IMR-90 (cell line): ENCODE measurements around the gene MRPL3. TPM values are rescaled to one million over a fixed set of nuclear protein-coding genes. Genes with fewer than 3 reads are reported as not detected.

Experiments used
- ATAC-seq: fragments of 200-7000 bp; cut with Tn5 transposase; 2 replicates; pipeline ENCODE4 v1.9.1; 2020; ENCODE audit warnings: low read depth, mild to moderate bottlenecking, moderate library complexity
- BruUV-seq: library from RNA; stranded (reverse); fragments of 400-500 nt; replicated peaks from 2 replicates; lab custom pipeline; 2021; lab: Mats Ljungman, UMichigan
- CTCF ChIA-PET: fragments of 300-600 bp; formaldehyde crosslinking; extraction: SDS; loops from one replicate; lab custom pipeline; 2021; ENCODE audit warnings: antibody characterized with exemption; lab: Yijun Ruan, JAX
- POLR2A ChIA-PET: fragments of 300-600 bp; sonication (Branson Sonifier 250); formaldehyde crosslinking; loops from one replicate; lab custom pipeline; 2022; ENCODE audit warnings: antibody characterized with exemption; ENCODE audit not compliant: unreplicated experiment; lab: Charles Lee
- DNase-seq: peaks from one replicate; pipeline ENCODE4 v3.0.0; 2013
- H2AFZ ChIP-seq: replicated peaks from 2 replicates; pipeline ENCODE3; 2013; ENCODE audit warnings: low read length, mild to moderate bottlenecking; ENCODE audit not compliant: poor library complexity
- H2AK5ac ChIP-seq: 2 replicates; pipeline ENCODE4 v1.6.1; 2013; ENCODE audit warnings: low read depth, low read length, inconsistent platforms
- H2AK9ac ChIP-seq: replicated peaks from 2 replicates; pipeline ENCODE3; 2013; ENCODE audit warnings: mild to moderate bottlenecking, low read depth, low read length, moderate library complexity; ENCODE audit not compliant: poor library complexity
- H2BK120ac ChIP-seq: 2 replicates; pipeline ENCODE4 v1.6.1; 2013; ENCODE audit warnings: low read depth, low read length, inconsistent platforms
- H2BK15ac ChIP-seq: 3 replicates; pipeline ENCODE4 v1.6.1; 2013; ENCODE audit warnings: low read depth, low read length, inconsistent platforms
- H2BK20ac ChIP-seq: 2 replicates; pipeline ENCODE4 v1.6.1; 2013; ENCODE audit warnings: low read depth, mild to moderate bottlenecking, inconsistent platforms, low read length, moderate library complexity
- H2BK5ac ChIP-seq: 2 replicates; pipeline ENCODE4 v1.6.1; 2013; ENCODE audit warnings: mild to moderate bottlenecking, low read depth, low read length, inconsistent platforms; ENCODE audit not compliant: poor library complexity, severe bottlenecking
- H3K14ac ChIP-seq: replicated peaks from 2 replicates; pipeline ENCODE4 v1.6.1; 2013; ENCODE audit warnings: low read depth, low read length, inconsistent platforms
- H3K18ac ChIP-seq: 2 replicates; pipeline ENCODE4 v1.6.1; 2013; ENCODE audit warnings: low read depth, low read length, control low read depth
- H3K23ac ChIP-seq: 2 replicates; pipeline ENCODE4 v1.6.1; 2013; ENCODE audit warnings: low read depth, low read length, inconsistent platforms
- H3K27ac ChIP-seq: 2 replicates; pipeline ENCODE4 v1.5.1; 2013; ENCODE audit warnings: mild to moderate bottlenecking, control low read depth, low read length; ENCODE audit not compliant: insufficient read depth
- H3K27me3 ChIP-seq: 2 replicates; pipeline ENCODE4 v1.6.1; 2013; ENCODE audit warnings: low read length; ENCODE audit not compliant: control insufficient read depth, insufficient read depth
- H3K36me3 ChIP-seq: 2 replicates; pipeline ENCODE4 v1.6.1; 2013; ENCODE audit warnings: low read length, mixed read lengths; ENCODE audit not compliant: control insufficient read depth, insufficient read depth
- H3K4ac ChIP-seq: 2 replicates; pipeline ENCODE4 v1.6.1; 2013; ENCODE audit warnings: low read depth, low read length, inconsistent platforms
- H3K4me1 ChIP-seq: 2 replicates; pipeline ENCODE4 v1.6.1; 2013; ENCODE audit warnings: low read length, mixed read lengths; ENCODE audit not compliant: control insufficient read depth, insufficient read depth
- H3K4me2 ChIP-seq: 2 replicates; pipeline ENCODE4 v1.6.1; 2013; ENCODE audit warnings: low read depth, mild to moderate bottlenecking, control low read depth, low read length, moderate library complexity
- H3K4me3 ChIP-seq: 2 replicates; pipeline ENCODE4 v1.5.1; 2013; ENCODE audit warnings: low read depth, mild to moderate bottlenecking, control low read depth, low read length, moderate library complexity; ENCODE audit not compliant: insufficient read depth
- H3K56ac ChIP-seq: 2 replicates; pipeline ENCODE4 v1.6.1; 2013; ENCODE audit warnings: low read length, inconsistent platforms; ENCODE audit not compliant: insufficient read depth; ENCODE audit errors: extremely low read depth
- H3K79me1 ChIP-seq, 2 experiments: 2 replicates each; pipeline ENCODE4 v1.6.1; 2013; ENCODE audit warnings: low read length in 2 of 2, inconsistent platforms in 1 of 2, low read depth in 1 of 2
- H3K9ac ChIP-seq: 2 replicates; pipeline ENCODE4 v1.6.1; 2013; ENCODE audit warnings: low read depth, low read length, control low read depth
- H3K9me1 ChIP-seq: 2 replicates; pipeline ENCODE4 v1.6.1; 2013; ENCODE audit warnings: low read length, inconsistent platforms; ENCODE audit not compliant: insufficient read depth
- H3K9me3 ChIP-seq: 2 replicates; pipeline ENCODE4 v1.6.1; 2013; ENCODE audit warnings: low read length; ENCODE audit not compliant: control insufficient read depth, insufficient read depth
- H4K20me1 ChIP-seq: 2 replicates; pipeline ENCODE4 v1.6.1; 2013; ENCODE audit warnings: low read length, inconsistent platforms; ENCODE audit not compliant: insufficient read depth
- H4K5ac ChIP-seq: 2 replicates; pipeline ENCODE4 v1.6.1; 2013; ENCODE audit warnings: mild to moderate bottlenecking, low read depth, low read length, control low read depth
- H4K8ac ChIP-seq, 2 experiments: 2 replicates each; pipeline ENCODE4 v1.6.1; 2013; ENCODE audit warnings: low read depth in 2 of 2, low read length in 2 of 2, control low read depth in 1 of 2, inconsistent platforms in 1 of 2
- H4K91ac ChIP-seq: 2 replicates; pipeline ENCODE4 v1.6.1; 2013; ENCODE audit warnings: low read depth, low read length, inconsistent platforms; ENCODE audit not compliant: insufficient read depth
- BHLHE40 ChIP-seq: fragments of 150-350 bp; IDR thresholded peaks from 2 replicates; pipeline ENCODE4 v1.6.1; 2016; ENCODE audit warnings: mild to moderate bottlenecking, low read depth, low read length
- CHD1 ChIP-seq: IDR thresholded peaks from 2 replicates; pipeline ENCODE4 v1.6.1; 2012; ENCODE audit warnings: low read depth, low read length, improper control_type of control experiment
- FOS ChIP-seq: fragments of 150-350 bp; IDR thresholded peaks from 2 replicates; pipeline ENCODE4 v1.6.1; 2016; ENCODE audit warnings: low read depth, low read length
- MXI1 ChIP-seq: IDR thresholded peaks from 2 replicates; pipeline ENCODE4 v1.6.1; 2012; ENCODE audit warnings: low read depth, mild to moderate bottlenecking, low read length, moderate library complexity, borderline replicate concordance
- NFE2L2 ChIP-seq: fragments of 150-350 bp; IDR thresholded peaks from 2 replicates; pipeline ENCODE4 v1.6.1; 2016; ENCODE audit warnings: low read depth, mild to moderate bottlenecking, low read length
- POLR2A ChIP-seq: IDR thresholded peaks from 2 replicates; pipeline ENCODE4 v1.6.1; 2012; ENCODE audit warnings: mild to moderate bottlenecking, low read depth, low read length
- WGBS, 2 experiments: methylation state at CpG; one replicate each; pipeline versions ENCODE4 v1.1.5 to v1.1.7; 2013; ENCODE audit warnings: missing lambda C conversion rate in 2 of 2; ENCODE audit not compliant: insufficient read length in 1 of 2; ENCODE audit errors: extremely low coverage in 2 of 2; 5-methylcytosine and 5-hydroxymethylcytosine counted together
- dilution Hi-C: fragments of 300-500 bp; cut with HindIII; formaldehyde crosslinking; loops from one replicate; pipeline ENCODE4 v1.14.3; 2018; ENCODE audit warnings: low sequenced_read_pairs; ENCODE audit not compliant: unreplicated experiment
- in situ Hi-C: fragments of 300-500 bp; cut with MboI; formaldehyde crosslinking; loops from 3 replicates; pipeline ENCODE4 v1.14.3; 2019; ENCODE audit warnings: low sequenced_read_pairs, inconsistent platforms, mixed read lengths
- intact Hi-C: fragments of 100-400 bp; cut with micrococcal nuclease; formaldehyde crosslinking; loops from 2 replicates; pipeline ENCODE4 v1.10.0; 2022
- polyA plus RNA-seq, 3 experiments: library from polyadenylated mRNA; depleted of rRNA; stranded (reverse); fragments of >200 nt; gene quantifications; 2 replicates each; pipeline ENCODE4 v1.2.3, GENCODE V29; 2012; ENCODE audit warnings: low replicate concordance in 1 of 3
- total RNA-seq: library from RNA; depleted of rRNA; stranded (reverse); fragments of >200 nt; gene quantifications from 2 replicates; pipeline ENCODE4 v1.2.3, GENCODE V29; 2012

The MRPL3 gene
- total and polyA plus RNA-seq, 2 of the 4 experiments (the other 2 are of a cell fraction): 107 to 206 TPM

DNA sequence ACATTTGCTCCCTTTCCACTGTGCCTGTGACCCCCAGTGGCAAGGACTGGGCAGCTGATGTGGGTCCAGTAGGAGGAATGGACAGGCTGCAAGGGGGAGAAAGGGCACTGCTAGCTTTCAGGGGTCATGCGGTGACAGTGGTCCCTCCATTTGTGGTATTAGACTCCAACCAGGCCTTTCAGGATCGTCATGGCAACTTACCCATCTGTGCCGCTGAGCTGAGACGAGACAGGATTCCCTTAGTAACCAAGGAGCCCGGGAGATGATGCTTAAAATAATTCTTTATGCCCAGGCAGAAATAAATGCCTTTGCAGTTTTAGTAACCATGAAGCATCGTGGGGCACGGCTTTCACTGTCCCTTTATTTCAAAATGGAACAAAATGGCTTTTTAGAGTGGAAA, 15.9 kb upstream of the MRPL3 start:
- no peak overlapping the region for H3K9ac ChIP-seq
- no peak for DNase-seq
- no peak for ATAC-seq
- no peak overlapping the region for H4K8ac ChIP-seq
- in situ Hi-C loops (no loop called here), intact Hi-C loops (no loop called here), dilution Hi-C loops (no loop called here)
- no peak overlapping the region for H2BK20ac ChIP-seq
- no peak overlapping the region for H2AK9ac ChIP-seq
- H3K14ac ChIP-seq: no peak overlapping the region
- TF ChIP-seq NFE2L2 (no peak), CHD1 (no peak), BHLHE40 (no peak), FOS (no peak), POLR2A (no peak), MXI1 (no peak)
- no TSS peak for BruUV-seq
- H3K79me1 ChIP-seq: no peaks in the 10 kb centered on the region
- no peak overlapping the region for H4K91ac ChIP-seq
- WGBS, 2 experiments: no CpG with 5 or more reads among the region's 7 CpGs
- H3K27me3 ChIP-seq: no peaks in the 10 kb centered on the region
- no peaks in the 10 kb centered on the region for H3K4me1 ChIP-seq
- no peak overlapping the region for H2BK15ac ChIP-seq
- no peak overlapping the region for H3K18ac ChIP-seq
- no peaks in the 10 kb centered on the region for H3K36me3 ChIP-seq
- H3K4me2 ChIP-seq: no peak overlapping the region
- no peak overlapping the region for H3K4me3 ChIP-seq
- no peaks in the 10 kb centered on the region for H3K9me1 ChIP-seq
- ChIA-PET CTCF (no interaction called here), POLR2A (no interaction called here)
- no peak overlapping the region for H4K5ac ChIP-seq
- no peak overlapping the region for H2AK5ac ChIP-seq
- peak overlapping the region; percentile 49 for H2AFZ ChIP-seq
- H2BK5ac ChIP-seq: no peak overlapping the region
- no peak overlapping the region for H2BK120ac ChIP-seq
- no peak overlapping the region for H3K4ac ChIP-seq
- no peaks in the 10 kb centered on the region for H4K20me1 ChIP-seq
- no peak overlapping the region for H3K27ac ChIP-seq
- H3K23ac ChIP-seq: no peak overlapping the region
- H3K56ac ChIP-seq: no peak overlapping the region
- no peaks in the 10 kb centered on the region for H3K9me3 ChIP-seq
